SK-N-MC (cell line): Measurements from ENCODE around the gene SMPD3.

Source experiments
- EZH2 ChIP-seq: fragments of 200-600 bp; sonication (generic); IDR thresholded peaks from one replicate; pipeline ENCODE4 v1.6.1; 2017; ENCODE audit warnings: antibody characterized with exemption
- FOXP2 ChIP-seq: optimal IDR thresholded peaks from 2 replicates; pipeline ENCODE3; 2011; ENCODE audit warnings: mild to moderate bottlenecking, moderate library complexity; ENCODE audit not compliant: insufficient read depth; ENCODE audit errors: extremely low read length, control extremely low read depth
- POLR2AphosphoS5 ChIP-seq: IDR thresholded peaks from 2 replicates; pipeline ENCODE4 v1.6.1; 2012; ENCODE audit warnings: mild to moderate bottlenecking, low read depth, low read length, borderline replicate concordance

DNA sequence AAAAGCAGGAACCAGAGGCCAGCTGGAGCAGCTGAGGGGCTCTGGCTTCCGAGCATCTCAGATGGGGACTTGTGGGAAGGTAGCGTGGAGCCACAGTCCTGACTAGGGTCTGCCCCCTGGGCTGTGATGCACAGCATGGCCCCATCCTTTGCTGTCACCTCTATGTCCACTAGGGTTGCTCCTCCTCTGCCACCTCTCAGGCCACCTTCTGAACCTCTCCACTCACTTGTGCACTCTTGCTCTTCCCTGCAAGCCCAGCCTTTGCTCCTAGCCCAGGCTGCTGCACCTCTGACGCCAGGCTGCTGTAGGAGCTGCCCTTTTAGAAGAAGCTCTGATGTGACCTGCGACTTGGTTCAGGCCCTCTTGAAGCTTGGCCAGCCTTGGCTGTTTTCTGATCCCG is 24.3 kb upstream of the SMPD3 start:
- TF ChIP-seq POLR2AphosphoS5 (no peak), EZH2 (no peak), FOXP2 (no peak)
